ENCODE measurements around the gene TIRAP.
"Not testable (repeated sequence)": the region's sequence is repeated elsewhere in the genome, so short reads cannot be mapped to it uniquely, and the experiment has no call there.

The TIRAP gene, protein sequence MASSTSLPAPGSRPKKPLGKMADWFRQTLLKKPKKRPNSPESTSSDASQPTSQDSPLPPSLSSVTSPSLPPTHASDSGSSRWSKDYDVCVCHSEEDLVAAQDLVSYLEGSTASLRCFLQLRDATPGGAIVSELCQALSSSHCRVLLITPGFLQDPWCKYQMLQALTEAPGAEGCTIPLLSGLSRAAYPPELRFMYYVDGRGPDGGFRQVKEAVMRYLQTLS
- 7.0 to 22.8 (median 12.1) reads per million in 18 experiments for total RNA-seq

DNA sequence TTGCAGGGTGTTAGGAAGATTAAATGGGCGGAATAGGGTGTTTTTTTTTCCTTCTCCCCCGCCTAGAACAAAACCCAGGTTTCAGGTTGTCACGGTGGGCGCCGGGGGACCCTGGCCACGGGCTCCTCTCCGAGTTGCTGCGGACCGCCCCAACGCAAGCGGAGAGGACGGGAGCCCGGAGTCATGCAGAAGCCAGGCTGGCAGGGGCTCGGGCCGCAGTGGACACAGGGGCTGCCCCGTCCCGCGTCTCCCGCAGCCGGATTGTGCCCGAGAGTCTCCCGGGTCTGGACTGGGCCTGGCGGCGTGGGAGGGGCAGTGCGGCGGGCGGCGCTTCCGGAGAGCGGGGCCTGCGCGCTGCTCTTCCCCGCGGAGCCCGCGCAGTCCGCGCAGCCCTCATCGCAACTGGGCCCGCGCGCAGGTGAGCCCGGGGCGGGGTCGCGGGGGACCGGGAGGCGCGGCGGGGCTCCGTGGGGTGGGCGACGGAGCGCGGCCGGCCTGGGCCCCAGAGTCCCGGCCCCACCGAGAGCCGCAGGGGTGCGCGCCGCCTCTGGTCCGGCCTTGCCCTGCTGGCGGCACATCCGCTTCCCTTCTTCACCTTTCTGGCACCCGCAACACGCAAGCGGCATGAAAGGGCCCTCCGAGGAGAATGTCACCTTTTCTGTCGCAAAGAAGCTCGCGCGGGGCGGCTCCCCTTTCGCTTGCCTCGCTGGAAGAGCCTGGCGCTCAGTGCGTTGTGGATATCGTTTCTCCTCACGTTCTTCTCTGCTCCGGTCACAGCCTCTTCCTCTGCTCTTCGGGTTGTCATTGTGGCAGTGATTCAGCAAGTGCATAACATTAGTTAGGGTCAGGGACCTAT, at the start of gene TIRAP:
TSS of gene TIRAP (plus strand) at position 358 of the 856 bp plus-strand sequence. CDS start 7,802 bp downstream, outside the sequence.
- DNase-seq: peak; percentile 61 to 66

DNA sequence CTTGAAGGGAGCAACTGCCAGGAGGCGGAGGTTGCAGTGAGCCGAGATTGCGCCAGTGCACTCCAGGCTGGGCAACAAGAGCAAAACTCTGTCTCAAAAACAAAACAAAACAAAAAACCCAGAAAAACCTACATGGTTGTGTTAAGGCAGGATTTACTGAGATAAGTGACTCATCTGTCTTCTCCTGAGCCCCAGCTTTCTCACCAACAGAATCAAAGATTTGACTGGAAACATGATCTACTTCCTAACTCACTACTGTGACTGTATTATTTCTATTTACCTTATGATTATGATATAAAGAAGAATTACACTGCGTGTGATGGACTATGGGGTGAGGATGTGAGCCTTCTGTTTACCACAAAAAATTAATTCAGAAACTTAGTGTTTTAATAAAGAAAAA, 49.5 kb upstream of the TIRAP start:
- no peak for DNase-seq

DNA sequence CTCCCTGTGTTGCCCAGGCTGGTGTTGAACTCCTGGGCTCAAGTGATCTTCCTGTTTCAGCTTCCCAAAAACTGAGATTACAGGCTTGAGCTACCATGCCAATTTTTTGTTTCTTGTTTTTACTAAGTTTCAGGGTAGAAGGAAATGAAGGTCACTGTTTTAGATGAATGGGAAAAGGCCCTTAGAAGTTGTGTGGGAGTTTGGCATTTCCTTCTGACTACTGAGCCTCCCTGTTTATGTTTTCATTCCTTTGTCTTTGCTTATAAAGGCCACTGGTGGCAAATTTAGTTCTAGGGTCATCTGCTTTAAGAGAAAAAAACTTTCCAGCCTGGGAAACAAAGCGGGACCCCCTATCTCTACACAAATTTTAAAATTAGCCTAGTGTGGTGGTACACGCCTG, 36.3 kb upstream of the TIRAP start:
- peak in 1 of 2 donors; percentile 5 for DNase-seq

DNA sequence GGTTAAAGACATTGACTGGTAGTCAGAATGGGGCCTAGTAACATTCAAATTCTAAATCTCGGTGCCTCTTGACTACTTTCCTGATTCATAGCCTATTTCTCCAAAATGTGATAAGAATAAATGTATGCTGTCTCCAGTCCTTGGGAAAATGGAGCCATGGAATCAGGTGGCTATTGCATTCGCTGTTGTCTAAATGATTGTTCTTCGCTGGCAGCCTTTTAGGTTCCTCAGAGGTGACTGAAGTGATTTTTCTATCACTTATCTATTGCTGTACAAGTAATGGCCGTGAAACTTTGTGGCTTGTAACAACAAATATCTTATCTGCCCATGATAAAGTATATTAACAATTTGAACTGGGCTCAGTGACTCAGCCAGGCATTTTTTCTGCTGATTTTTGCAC, 29.6 kb upstream of the TIRAP start:
- DNase-seq: no peak

DNA sequence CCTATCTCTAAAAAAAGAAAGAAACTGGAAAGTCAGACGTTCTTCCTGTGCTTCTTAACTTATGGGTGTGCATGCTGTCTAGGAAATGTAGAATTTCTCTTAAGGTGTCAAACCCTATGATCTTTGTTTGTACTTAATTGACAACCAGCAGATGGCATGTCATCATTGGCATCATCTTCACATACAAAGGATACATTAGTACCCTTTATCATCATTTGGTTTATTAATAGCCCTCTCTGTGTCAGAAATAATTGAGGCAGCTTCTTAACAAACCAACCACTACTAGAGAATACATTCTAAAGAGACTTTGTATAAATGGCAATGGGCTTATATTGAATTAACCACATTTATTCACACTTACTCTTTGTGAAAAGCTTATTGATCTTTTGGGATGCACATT, 28.1 kb upstream of the TIRAP start:
- DNase-seq: no peak

DNA sequence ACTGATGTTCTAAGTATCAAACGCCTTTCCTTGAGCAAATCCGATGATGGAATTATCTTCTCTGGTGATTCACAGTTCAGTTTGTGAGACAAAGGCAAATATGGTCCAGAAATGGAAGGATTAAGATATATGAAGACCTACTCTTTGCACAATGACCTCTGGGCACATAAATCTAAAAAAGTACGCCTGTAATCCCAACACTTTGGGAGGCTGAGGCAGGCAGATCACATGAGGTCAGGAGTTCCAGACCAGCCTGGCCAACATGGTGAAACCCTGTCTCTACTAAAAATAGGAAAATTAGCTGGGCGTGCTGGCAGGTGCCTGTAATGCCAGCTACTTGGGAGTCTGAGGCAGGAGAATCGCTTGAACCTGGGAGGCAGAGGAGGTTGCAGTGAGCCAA, 27.4 kb upstream of the TIRAP start:
- DNase-seq: not testable (repeated sequence)

DNA sequence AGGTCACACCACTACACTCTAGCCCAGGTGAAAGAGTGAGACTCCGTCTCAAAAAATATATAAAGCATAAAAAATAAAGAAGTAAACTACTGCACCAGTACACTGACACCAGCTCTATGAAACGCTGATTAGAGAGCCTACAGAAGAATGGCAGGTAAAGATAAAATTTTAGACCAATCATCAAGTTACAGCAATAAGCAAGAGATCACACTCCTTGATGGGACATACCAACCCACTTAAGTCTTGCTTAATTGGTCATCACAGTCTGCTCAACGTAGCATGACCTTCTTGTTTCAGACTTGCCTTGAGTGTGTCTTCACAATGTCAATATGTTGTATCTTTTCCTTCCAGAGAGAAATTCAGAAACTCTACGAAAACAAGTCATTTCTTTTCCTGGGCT, 26.7 kb upstream of the TIRAP start:
- no peak for DNase-seq

DNA sequence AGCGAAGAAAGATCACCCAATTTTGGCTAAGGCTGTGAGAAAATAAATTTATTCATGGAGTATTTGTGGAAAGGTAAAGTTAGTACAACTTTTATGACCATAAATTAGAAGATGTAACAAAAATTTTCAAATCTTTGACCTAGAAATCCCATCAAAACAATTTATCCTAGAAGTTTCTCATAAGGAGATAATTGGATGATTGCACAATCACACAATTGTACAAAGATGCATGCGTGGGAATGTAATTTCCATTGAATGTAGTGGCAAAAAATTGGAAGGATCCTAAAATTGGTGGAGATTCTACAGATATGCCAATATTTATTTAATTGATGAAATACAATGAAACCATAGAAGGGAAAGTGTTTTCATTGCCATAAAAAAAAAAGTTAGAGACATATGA, 25.7 kb upstream of the TIRAP start:
- no peak for DNase-seq

DNA sequence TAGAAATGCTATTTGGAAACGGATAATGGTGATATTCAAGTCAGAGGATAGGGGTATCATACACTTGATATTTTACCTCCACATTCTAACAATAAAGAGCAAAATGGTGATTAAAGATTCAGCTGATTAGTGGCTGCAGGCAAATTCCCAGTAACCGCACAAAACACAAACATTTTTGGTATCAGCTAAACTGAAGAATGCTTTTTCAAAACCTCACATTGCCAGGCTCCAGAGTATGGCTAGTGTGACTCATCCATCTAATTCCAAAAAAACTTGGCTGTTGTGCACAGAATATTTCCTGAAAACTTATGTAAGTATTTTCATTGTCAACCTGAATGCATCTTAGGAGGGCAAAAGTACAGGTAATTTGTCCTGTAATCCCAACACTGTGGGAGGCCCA, 25.1 kb upstream of the TIRAP start:
- no peak for DNase-seq

DNA sequence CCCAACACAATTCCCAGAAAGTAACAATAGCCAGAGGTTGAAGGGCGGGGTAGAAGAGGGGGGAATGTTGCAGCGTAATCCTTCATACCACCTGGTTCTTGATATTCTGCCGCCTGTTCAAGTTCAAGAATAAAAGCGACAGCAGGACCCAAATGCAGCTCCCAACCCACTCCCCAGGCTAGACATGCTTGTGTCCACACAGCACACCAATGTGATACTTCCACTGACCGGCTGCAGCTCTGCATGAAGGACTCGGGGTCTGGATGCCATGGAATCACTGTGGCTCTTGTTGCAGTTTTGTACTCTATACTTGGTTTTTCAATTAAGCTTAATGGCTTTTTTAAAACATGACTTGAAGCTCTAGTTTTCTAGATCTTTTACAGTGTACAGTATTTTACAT, 20.7 kb upstream of the TIRAP start:
- DNase-seq: no peak

DNA sequence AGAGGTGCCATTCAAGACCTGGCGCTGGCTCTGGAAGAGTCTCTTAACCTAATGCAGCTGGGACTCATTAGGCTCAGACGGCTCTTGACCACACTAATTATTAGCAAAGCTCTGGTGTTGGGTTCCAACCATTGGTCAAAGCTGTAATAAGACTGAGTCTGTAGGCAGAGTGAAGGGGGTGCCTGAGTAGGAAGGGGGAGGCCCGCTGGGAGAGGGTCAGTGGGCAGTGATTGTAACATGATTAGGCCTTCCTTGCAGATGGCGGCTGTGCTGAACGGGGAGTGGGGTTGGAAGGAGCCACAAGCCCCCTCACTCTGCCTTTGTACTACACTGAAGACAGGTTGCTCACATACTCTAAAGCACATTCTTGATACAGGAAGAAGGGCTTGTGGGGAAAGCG, 19.4 kb upstream of the TIRAP start:
- no peak for DNase-seq

DNA sequence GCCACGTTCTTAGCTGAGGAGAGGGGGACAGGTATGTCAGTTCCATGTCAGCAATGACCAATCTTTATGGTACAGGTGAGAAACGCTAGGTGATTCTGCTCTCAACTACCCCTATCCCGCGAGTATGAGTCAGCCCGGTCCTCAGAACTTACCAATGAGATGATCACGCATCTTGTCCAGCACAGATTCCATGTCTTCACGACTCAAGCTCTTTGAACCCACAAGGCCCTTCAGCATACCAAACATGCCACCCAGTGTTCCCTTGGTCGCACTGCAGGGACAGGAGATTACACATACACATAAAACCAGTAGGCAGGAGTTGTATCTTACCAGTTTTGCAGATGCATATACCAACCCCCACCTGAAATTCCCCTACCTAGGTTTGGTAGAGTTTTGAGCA, 17.1 kb upstream of the TIRAP start:
- DNase-seq: no peak

DNA sequence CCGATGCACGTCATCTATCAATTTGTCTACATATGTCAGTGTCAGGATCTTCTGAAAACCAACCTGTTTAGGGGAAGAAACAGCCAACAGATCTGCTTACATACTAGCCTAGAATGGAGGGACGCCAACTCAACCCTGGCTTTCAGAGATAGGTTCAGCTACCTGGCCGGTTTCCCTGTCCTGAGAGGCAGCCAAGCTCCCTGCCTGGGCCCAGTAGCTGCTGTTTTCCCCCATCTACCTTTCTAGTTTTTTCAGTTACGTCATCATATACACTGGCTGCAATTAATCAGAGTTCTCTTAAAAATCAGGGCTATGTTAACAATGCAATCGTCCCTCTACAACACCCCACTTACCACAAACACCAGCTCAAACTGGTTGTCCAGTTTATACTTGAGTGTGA, 15.2 kb upstream of the TIRAP start:
- no peak for DNase-seq

DNA sequence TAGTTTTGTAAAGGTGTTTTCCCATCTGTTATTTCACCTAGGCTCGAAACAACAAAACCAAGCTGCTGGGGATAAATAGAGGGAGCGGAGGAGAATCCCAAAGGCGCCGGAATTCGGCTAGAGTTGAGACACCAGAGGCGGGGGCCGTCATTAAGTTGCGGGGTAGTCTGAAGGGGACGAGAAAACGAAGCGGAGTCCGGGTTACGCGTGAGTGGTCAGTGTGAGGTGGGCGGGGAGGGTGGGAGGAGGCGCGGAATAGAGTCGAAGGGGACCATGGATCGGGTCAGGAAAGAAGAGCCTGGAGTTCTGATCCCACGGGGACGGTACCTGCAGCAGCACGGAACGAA, 14.6 kb upstream of the TIRAP start:
- no peak for DNase-seq

DNA sequence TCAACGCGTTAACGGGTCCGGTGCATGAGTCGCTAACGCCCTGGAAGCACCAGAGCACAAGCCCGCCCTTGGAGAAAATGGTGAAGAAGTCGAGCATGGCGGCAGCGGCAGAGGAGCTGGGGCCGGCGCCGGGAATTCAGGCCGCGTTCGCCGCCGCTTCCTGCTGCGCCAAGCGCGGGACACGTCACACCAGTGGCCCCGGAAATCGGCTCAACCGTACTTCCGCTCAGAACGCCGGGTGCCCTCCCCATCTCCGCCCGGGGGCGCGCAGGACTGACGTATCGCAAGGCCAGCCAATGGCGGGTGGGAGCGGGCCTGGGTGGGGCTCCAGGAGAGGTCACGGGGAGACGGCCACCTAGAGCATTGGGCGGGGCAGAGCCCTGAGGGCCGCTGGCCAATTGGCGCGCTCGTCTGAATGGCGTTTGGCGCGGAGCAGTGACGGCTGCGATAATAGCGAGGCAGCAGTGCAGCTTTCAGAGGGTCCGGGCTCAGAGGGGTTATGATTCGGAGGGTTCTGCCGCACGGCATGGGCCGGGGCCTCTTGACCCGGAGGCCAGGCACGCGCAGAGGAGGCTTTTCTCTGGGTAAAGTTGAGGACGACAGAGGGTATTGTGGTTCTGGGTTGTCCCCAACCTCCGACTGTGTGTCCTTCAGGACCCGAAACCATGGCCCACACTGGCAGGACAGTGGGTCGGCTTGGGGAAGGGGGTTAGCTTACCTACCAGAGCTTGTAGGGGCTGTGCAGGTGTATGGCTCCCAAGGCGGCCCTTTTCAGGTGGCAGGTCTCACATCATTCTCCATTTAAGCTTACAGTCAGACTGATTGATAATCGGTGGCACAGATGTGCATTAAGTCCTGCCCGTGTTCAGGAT, 13.9 kb upstream of the TIRAP start, which contains the start of the genes FOXRED1 and SRPRA:
TSS of gene FOXRED1 (plus strand) at position 447 of the 872 bp plus-strand sequence. CDS start at position 500, 53 bp downstream.
TSS of gene SRPRA (minus strand) at position 188 of the 872 bp plus-strand sequence. CDS start at position 97, 91 bp downstream.
- DNase-seq: peak; percentile 99 to 100

DNA sequence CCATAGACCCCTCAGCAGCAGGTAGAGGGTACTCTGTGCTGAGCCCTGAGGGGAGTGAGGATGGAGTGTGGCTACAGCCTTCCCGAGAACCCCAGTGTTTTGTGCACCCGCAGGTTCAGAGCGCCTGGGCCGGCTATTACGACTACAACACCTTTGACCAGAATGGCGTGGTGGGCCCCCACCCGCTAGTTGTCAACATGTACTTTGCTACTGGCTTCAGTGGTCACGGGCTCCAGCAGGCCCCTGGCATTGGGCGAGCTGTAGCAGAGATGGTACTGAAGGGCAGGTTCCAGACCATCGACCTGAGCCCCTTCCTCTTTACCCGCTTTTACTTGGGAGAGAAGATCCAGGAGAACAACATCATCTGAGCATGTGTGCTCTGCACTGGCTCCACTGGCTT, 5.6 kb upstream of the TIRAP start:
- DNase-seq: no peak

DNA sequence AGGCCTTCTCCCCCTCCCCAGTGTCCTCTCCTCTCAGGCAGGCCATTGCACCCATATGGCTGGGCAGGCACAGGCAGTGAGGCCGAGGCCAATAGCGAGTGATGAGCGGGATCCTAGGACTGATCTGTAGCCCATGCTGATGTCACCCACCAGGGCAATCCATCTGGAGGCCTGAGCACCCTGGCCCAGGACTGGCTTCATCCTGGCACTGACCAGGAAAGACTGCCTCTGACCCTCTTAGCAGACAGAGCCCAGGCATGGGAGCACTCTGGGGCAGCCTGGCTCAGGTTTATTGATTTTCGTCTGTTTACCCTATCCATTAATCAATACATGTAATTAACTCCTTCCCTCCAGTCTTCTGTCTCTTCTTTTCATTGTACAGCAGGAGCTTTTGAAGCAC, 5.1 kb upstream of the TIRAP start:
- DNase-seq: no peak

DNA sequence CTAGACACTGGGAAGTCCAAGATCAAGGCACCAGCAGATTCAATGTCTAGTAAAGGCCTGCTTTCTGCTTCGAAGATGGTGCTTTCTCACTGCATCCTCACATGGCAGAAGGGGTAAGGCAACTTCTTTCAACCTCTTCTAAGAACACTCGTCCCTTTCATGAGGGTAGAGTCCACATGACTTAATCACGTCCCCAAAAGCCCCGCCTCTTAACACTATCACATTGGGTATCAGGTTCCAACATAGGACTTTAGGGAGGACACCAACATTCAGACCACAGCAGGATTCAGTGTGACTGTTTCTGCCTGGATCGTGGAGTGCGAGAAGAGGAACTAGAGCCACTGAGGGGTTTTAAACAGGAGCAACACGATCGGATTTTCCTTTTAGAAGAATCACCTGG, 3.7 kb upstream of the TIRAP start:
- no peak for DNase-seq

DNA sequence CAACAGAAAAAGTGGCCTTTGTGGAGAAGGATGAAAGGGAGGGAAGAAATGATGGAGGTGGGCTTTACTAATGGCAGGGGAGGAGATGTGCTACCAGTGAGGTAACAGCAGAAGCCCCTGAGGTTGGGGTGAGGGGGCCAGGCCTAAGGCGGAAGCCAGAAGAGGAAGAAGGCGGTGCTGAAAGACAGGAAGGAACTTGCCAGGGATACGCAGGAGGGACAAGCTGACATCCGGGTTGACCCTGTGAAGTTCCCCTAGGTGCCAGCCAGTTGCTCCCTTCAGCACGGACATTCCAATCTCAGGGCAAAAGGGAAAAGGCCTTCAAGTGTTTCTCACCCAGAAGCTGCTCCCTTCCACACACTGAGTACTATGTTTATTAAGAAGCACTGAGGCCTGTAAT, 2.3 kb upstream of the TIRAP start:
- peak; percentile 59 to 61 for DNase-seq

DNA sequence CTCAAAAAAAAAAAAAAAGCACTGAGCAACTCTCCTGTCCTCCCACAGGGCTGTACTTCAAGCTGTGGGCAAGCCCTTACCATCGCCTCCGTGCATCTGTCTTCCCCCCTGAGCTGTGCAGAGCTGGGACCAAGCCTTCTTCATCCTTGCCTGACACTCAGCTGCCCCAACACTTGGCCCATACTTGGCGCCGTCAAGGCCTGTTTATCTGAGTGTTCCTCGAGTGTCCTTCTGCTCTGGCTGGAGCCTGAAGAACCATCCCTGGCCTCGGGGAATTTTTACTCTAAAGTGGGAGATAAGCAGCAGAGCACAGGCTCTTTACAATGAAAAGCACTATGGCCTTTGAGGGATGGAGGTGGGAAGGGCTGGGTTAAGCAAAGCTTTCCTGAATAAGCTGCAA, 1.6 kb upstream of the TIRAP start:
- no peak for DNase-seq

DNA sequence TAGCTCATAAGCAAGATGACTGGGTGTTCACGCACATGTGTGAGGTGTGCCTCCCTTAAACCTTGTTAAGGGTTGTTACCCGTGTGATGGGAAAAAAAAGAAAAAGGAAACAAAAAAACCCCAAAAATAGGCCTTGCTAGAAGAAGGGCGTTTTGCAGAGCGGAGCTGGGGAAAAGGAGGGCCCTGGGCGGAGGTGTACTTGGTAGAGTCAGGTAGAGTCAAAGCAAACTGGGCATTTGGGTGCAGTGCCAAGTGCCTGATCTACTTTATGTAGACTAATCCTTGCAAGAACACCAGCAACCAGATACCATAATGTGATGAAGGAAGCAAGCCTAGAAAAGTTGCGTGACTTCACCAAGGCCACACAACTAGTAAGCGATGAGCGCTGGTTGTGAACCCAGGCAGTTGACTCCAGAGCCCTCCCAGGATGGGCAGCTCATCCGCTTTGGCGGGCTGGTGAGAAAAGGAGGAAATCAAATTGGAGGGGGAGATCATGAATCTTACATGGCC, 1.2 kb upstream of the TIRAP start:
- no peak for DNase-seq

DNA sequence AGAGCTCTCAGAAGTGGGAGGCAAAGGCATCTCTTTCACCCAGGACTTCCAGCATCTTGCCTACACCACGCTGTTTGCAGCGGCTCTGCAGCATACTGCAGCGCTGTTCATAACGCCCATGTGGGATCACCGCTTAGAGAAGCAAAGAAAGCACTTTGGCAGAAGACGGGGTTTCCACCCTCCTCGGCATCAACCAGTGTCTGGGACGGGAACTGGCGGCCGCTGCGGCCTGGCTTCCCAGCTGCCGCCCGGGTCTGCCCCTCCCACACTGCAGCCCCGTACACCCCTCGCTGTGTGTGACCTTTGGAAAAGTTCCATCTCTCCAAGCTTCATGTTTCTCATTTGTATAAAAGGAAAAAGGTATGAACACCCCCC, 545 bp upstream of the TIRAP start:
- DNase-seq: peak; percentile 24 to 58

DNA sequence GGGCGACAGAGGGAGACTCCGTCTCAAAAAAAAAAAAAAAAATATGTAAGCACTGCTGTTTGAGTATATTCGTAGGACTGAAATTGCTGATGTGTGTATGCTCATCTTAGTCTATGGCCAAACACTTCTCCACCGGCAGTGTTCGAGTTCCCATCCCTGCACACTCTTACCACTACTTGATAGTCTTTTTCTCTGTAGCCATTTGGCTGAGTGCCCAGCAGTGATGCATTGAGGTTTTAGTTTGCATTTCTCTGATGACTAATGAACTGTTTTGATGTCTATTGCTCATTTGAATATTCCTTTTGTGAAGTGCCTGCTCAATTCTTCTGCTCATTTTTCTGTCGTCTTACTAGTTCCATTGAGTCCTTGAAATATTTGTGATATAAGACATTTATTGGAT, 1.9 kb downstream of the TIRAP start:
- peak; percentile 76 to 81 for DNase-seq
